ENCODE results near the gene MRM1.

The MRM1 gene

DNA sequence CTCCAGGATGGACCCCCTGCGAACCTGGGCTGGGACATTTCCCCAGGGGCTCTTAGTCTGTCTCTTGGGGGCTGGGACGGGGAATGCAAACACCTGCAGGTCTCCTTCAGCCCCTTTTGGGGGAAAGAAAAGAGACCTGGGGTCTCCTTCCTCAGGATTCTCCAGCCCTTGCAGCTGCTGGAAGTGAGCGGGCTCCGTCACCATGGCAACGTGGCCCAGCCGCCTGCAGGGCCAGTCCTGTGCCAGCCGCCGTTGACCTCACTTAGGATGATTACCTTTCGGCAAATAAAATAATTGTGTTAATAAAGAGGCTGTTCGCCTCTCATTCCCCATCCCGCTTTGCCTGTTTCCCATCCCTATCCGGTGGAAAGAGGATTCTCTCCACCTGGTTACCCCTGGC is 25.7 kb downstream of the MRM1 start:
- Histone ChIP-seq H3K27ac (no peak overlapping the region), H3K4me3 (no peak overlapping the region)

DNA sequence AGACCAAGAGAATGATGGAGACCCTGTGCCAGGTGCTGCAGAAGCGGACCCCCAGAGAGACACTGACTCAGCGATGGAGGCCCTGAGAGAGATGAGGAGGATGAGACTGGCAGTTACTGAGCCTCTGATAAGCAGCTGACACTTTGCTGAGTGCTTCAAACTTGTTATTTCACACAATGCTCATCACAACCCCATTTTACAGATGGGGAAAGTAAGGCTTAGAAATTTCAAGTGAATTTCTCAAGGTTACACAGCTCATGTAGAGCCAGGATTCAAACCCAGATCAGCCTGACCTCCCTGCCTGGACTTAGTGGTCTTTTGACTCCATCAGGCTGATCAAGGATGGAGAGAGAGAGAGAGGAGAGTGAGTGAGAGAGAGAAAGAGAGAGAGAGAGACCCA is 27.2 kb downstream of the MRM1 start:
- no peak overlapping the region for H3K27ac ChIP-seq

DNA sequence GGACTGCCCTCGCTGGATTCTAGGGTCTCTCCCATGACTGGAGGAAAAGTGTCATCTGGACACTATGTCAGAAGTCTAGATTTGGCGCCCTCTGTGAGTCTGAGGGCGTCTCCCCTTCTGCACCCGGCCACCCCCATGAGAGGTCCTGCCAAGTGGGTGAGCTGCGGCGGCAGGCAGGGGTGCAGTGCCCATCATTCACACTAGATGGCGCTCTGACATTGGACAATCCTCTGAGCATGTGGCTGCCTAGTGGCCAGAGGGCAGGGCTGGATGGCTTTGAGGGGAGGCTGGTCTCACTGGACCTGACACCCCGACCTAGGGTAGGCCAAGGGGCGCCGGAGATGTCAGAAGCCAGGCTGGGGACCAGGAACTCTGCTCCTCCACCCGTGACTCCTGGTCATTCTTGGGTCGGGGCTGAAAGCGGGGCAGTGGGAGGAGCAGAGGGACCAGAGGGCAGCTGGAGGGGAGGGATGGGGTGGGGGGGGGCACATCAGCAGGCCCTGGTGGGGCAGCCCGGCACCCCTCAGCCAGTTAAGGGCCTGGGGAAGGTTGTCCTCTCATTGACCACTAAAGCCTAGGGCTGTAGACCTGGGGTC is 28.0 kb downstream of the MRM1 start:
- Histone ChIP-seq H3K27ac (no peak overlapping the region), H3K4me3 (no peak overlapping the region)

More for the DNA sequence above, 27.2 kb downstream of the MRM1 start:
- no peak overlapping the region for H3K4me3 ChIP-seq

DNA sequence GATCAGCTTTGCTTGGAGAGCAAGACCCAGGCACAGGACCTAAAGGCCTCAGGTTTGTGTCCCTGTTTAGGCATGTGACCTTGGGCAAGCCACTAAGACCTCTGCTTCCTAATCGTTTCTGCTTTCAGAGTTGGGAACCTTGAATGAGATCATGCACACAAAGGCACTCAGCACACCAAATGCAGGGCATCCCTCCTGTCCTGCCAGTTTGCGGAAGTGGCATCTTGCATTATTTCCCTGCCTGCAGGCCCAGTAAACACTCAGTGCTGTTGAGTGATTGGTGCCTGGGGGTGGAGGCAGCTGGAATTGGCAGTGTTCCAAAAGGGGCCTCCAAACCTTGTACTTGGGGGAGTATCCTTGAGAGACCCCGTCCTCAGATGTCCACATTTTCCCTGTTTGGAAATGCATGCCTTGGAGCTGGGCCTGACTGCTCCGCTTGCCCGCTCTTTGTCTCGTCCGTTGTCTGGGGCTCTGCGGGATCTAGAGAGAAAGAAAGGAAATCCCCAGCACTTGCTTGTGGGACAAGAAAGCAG is 28.7 kb downstream of the MRM1 start:
- Histone ChIP-seq H3K4me3 (no peak overlapping the region), H3K27ac (no peak overlapping the region)

DNA sequence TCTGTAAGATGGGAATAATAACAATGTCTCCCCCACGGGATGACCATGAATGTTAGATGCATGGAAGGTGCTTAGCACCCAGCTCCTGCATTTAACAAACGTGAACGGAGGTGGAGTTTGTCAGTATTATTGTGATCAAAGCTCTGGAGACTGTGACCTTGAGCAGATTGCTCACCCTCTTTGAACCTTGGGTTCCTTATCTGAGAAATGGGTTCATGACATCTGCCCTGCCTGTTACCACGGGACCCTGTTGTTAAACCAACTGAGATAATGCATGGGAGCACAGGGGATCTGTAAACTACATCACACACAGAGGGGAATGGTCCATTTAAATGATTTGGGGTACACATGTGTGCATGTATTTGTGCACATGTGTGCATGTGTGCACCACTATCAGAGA is 29.6 kb downstream of the MRM1 start:
- Histone ChIP-seq H3K4me3 (no peak overlapping the region), H3K27ac (no peak overlapping the region)

DNA sequence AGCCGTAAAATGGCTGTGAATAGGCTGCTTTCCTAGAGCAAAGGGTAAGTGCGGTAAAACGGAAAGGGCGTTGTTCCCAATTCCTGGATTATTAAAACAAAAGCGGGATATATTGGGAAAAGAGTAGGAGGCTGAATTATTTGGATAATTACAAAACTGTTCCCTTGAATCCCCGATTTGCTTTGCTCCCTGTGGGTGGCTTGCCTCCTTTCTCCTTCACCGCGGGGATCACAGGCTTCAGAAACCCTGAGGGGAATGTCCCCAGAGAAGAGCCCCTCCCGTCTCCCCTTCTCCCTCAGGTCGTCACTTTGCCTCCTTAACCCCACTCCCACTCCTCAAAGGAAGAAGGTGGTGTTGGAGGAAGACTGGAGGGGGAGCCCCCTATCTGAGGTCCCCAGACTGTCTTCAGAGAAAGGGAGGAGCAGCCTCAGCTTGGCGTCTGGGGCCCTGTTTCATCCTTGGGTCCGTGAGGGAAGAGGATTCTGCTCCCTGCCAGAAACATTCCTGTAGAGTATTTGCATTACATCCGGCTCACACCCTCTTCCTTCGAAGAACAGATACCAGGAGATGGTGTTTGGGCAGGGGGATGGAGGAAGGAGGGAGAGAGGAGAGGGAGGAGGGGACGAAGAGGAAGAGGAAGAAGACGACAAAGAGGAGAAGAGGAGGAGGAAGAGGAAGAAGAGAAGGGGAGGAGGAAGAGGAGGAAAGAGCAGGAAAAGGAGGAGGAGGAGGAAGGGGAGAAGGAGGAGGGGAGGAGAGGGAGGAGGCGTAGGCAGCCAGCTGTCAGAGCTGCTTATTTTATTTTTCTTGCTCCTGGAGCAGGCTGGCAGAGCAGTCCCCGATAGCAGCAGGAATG is 31.8 kb downstream of the MRM1 start:
- Histone ChIP-seq H3K4me3 (no peak overlapping the region), H3K27ac (no peak overlapping the region)

DNA sequence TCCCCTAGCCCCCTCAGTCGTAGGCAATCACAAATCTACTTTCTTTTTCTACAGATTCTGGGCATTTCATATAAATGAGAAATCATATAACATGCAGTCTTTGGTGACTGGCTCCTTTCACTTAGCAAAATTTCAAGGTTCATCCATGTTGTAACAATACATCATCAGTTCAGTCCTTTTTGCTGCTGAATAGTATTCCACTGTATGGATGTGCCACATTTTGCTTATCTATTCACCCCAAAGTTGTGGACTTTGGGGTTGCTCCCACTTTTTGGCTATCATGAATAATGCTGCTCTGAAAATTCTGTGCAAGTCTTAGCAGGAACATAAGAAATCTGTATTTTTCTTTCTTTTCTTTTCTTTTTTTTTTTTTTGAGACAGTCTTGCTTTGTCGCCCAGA is 39.0 kb downstream of the MRM1 start:
- no peak overlapping the region for H3K27ac ChIP-seq
- H3K4me3 ChIP-seq = no peak overlapping the region

DNA sequence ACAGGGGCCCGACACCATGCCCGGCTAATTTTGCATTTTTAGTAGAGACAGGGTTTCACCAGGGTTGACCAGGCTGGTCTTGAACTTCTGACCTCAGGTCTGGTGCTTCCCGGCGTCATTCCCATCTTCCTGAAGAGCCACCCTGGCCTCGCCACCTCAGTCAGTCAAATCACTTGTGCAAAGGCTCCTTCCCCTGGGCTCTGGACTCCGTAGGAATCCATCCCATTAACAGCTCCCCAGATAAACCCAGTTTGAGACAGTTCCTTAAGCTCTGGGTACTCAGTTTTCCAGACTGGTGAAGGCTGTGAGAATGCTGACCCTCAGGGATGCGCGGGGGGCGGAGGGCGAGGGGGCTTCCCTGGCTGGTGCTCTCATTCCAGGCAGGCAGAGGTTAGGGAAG is 39.5 kb downstream of the MRM1 start:
- no peak overlapping the region for H3K4me3 ChIP-seq
- H3K27ac ChIP-seq = no peak overlapping the region

DNA sequence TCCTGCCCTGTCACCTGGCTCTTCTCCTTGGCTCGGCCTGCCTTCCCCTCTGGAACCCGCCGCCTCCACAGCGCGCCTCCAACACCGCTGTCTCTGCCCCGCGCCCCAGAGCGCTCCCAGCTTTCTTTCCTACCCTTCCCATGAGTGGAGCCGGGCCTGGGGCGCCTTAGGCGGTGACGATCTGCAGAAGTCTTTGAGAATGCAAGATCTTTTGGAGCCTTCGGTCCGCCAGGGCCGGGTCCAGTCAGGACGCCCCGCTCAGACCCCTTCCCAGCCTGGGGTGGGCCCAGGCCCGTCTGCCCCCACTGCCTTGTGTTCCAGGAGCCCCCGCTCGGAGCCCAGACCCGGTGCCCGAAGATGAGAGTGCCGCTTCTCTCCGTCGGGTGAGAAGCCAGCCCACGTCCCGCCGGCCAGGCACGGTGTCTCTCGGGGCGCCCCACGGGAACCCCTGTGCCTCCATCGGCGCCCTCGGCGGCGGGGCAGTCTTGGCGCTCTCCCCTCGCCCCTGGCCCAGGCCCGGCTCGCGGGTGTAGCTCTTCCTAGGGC is 40.0 kb downstream of the MRM1 start:
- peak overlapping the region in 5 of 7 experiments; percentile 5 to 31 (median 18) for H3K4me3 ChIP-seq
- H3K27ac ChIP-seq = no peak overlapping the region

DNA sequence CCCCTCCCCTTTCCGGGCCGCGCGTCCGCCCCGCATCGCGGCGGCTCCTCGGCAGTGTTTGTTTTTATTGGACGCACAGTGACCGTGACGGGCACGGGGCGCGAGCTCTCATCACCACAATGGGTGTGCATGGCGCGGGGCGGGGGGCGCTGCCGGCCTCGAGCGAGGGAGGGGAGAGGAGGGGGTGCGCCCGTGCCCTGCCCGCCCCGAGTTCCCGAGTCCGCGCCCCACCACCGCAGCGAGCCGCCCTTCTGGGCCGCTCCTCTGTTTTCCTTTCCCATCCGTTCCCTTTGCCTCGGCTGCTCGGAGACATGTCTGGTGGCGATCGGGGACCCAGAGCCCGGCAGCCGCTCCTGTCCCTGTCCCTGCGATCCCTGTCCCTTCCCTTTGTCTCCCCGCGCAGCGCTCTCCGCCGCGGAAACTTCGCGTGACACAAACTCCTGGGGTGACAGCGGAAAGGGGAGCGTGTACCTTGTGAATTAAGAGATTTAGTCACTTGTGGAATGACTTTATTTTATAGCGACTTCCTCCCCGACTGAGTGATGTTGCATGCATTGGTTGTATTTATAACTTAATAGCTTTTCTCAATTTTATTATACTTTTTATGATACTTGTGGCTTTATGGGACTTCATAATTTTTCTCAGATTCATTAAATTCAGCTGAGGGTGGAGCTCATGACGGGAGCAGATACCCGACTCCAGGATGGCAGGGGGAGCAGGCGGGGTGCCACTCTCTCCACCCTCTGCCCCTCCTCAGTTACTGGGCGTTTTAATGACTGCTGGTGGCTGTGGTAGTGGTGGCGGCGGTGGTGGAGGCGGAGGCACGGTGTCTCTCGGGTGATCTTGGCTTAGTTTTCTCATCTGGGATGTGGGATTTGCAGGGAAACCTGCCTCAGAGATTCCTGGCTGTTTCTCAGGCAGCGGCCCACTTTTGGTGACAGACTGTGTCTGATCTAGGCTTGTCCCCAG is 40.8 kb downstream of the MRM1 start:
- H3K4me3 ChIP-seq = peak overlapping the region in 6 of 7 experiments; percentile 3 to 31 (median 12)
- no peak overlapping the region for H3K27ac ChIP-seq

DNA sequence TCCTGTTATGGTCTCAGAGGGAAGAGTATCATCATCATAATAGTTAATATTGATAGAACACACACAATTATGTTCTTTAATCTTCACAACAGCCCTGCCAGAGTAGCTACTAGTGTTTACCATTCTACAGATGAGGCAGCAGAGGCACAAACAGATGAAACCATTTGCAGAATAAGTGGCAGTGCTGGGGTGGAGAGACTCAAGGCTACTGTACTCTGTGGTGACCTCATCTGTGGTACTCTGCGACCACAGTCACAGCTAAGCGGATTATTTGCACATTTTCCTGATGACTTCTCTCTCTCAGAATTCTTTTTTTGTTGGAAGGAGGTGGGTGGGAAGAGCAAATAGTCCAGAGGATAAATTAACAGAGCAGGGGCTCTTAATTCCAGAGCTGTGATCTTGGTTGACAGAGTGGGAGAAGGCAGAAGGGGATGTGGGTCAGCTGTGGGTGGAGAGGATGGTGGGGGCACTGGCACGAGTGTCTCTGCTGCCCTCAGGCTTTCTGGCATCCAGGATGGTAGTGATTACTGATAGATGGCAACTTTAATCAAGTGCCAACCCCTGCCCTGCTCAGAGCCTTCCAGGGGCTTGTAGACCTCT is 41.8 kb downstream of the MRM1 start:
- no peak overlapping the region for H3K27ac ChIP-seq
- no peak overlapping the region for H3K4me3 ChIP-seq

DNA sequence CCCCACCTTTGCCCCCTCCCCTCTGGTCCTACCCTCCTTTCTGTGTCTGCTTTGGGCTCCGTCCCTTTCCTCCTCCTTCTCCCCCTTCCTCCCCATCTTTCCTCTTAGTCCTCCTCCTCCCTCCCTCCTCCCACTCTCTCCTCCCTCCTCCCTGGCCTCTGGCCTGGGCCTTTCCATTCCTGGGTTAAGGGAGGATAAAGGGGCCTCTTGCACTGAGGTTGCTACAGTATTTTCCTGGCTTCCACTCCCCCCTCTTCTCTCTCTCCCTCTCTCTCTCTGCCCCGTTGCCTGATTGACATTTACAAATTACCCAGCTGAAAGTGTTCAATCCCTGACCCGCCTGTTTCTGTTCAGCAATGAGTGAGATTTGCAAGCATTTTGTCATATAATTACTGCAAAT is 44.0 kb downstream of the MRM1 start:
- Histone ChIP-seq H3K4me3 (no peak overlapping the region), H3K27ac (no peak overlapping the region)

DNA sequence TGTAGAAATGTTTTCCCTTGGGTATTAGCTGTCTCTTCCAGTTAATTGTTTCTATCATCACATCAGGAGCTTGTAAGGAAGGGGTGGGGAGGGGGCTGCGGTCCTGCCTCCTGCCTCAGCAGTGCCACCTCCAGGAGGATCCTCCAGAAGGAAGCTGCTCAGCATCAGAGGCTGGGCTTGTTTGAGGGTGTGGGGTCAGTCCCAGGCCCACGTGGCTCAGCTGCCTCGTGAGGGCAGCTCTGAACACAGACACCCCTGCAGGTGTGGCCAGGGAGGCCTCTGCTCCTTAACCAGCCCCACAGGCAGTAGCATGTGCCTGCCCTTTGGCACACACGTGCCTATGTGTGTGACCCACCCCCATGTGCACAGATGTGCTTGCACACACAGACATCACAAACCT is 46.3 kb downstream of the MRM1 start:
- no peak overlapping the region for H3K27ac ChIP-seq

DNA sequence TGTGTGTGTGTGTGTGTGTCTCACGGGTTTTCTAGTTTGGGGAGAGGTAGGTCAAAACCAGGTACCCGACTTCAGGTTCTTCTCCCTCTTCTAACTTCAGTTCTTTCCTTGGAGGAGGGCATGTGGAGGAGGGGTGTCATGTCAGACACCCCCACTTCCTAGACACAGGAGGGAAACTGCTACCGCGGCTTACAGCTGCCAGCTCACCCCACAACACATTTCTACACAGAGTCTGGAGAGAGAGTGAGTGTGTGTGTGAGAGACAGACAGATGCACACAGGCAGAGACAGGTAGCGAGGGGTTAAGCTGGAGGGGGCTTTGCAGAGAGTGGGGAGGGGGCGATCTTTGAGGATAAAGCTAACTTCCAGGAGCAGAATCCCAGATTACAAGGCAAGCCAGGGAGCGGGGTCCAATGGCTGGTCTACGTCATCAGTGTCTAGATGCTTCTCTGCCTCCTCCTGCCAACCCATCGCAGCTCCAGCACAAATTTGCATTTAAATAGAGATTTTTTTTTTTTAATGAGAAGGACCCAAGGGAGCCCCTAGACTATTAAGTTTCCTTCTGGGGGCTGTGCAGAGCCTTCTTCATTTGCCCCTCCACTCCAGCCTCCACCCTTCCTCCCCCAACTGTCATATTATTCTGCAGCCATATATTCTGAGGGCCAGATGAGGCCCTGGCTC is 48.9 kb downstream of the MRM1 start:
- H3K4me3 ChIP-seq = no peak overlapping the region
- no peak overlapping the region for H3K27ac ChIP-seq

More for the DNA sequence above, 46.3 kb downstream of the MRM1 start:
- no peak overlapping the region for H3K4me3 ChIP-seq

DNA sequence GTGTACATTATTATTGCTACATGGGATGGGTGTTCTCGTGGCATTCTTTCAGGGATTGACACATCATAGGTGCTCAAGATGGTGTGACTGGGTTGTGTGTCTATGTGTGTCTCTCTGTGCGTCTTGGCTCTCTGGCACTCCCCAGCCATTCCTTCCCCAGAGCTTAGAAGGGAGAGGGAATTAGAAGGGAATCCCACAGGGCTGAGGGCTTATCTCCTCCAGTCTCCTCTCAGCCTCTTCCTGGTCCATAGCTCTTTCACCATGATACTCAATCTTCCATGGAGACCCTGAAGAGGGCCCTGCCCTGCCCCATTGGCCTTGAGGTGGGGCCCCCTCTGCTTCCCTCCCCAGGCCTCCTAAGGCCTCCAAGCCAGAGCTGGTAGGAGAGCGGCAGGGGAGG is 52.0 kb downstream of the MRM1 start:
- Histone ChIP-seq H3K27ac (no peak overlapping the region), H3K4me3 (no peak overlapping the region)

DNA sequence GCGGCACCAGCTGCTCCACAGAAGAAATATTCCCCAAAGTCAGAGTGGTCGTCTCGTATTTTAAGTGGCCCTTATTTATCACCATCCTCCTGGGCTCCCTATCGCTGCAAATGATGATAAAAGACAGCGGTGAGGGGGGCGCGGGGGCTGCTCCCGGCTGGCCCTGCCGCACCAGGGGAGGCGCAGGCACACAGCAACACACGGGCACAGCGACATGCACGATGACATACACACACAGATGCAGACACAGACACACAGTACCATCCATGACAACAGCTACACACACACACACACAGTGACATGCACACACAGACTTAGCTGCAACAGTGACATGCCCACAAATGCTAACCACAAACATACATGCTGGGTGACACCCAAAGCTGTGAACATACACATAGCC is 52.5 kb downstream of the MRM1 start:
- no peak overlapping the region for H3K27ac ChIP-seq
- no peak overlapping the region for H3K4me3 ChIP-seq

DNA sequence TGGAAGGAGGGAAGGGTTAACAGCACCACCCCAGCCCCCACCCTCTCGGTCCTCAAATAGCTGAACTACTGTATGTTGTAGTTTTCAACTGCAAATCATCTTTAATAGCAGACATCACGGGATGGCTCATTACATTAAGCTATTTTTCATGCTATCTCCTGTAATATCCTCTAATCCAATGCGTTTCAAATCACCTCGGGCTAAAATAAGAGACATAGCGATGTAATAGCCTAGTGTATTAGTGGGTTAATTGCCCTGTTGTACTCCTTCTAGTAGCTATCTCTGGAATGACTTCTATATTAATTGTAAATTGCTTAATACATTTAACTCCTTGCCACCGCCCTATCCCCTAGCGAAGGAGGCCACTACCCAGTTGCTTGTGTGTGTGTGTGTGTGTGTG is 54.3 kb downstream of the MRM1 start:
- H3K4me3 ChIP-seq = no peak overlapping the region
- H3K27ac ChIP-seq = no peak overlapping the region

DNA sequence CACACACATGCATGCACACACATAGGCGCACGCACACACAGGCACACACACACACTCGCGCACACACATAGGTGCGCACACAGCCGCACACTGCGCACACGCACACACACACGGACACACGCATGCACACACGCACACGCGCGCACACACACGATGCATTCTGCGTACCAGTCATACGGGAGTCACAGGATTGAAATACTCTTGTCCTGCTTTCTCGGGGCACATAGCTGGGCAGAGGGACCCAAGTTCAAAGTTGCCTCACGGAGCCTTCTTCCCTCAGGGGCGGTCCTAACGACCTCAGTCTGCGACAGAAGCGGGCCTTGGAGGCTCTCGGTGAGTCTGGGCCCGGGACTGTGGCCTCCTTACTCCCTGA is 56.0 kb downstream of the MRM1 start:
- H3K4me3 ChIP-seq = peak overlapping the region; percentile 10 to 38 (median 16)

More for the DNA sequence above, 56.0 kb downstream of the MRM1 start:
- peak overlapping the region in 1 of 21 experiments; percentile 46 for H3K27ac ChIP-seq

Data from skin epidermis (tissue), 12 donors.